ENCODE data around the gene ADCK1.

DNA sequence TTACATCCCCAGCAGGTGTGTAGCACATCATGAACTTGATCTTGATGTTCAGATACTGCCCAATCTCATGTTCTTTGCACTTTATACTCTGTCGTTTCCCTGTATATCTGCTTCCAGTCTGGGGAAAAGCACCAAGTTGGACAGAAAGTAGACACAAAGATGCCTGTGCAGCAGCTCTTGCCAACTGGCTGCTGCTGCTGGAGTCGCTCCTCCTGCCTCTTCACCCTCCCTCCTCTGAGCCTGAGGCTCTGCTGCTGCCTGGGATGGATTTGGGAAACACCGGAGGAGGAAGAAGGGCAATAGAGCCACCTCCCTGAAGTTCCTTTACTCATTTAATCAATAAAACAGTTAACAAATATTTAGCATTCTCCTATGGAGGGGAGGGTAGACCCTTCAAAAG lies 32.4 kb downstream of the ADCK1 start:
- TF ChIP-seq, protein P1, sequence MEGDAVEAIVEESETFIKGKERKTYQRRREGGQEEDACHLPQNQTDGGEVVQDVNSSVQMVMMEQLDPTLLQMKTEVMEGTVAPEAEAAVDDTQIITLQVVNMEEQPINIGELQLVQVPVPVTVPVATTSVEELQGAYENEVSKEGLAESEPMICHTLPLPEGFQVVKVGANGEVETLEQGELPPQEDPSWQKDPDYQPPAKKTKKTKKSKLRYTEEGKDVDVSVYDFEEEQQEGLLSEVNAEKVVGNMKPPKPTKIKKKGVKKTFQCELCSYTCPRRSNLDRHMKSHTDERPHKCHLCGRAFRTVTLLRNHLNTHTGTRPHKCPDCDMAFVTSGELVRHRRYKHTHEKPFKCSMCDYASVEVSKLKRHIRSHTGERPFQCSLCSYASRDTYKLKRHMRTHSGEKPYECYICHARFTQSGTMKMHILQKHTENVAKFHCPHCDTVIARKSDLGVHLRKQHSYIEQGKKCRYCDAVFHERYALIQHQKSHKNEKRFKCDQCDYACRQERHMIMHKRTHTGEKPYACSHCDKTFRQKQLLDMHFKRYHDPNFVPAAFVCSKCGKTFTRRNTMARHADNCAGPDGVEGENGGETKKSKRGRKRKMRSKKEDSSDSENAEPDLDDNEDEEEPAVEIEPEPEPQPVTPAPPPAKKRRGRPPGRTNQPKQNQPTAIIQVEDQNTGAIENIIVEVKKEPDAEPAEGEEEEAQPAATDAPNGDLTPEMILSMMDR (IDR thresholded peaks at IDR 0.05; ENCODE audit: low read depth, low read length): no peak
- TF ChIP-seq EZH2phosphoT487 (IDR thresholded peaks at IDR 0.05; ENCODE audit: low read depth): no peak

Data from OCI-LY3 (cell line).